Neural cell (in vitro differentiated cells): ENCODE measurements around the gene NOTCH3. TPM values are rescaled to one million over a fixed set of nuclear protein-coding genes. Genes with fewer than 3 reads are reported as not detected.

Source experiments
- H2AFZ ChIP-seq: fragments of 200-600, 300-800 bp; sonication (generic), shearing (Covaris generic); 2 replicates; pipeline ENCODE4 v1.6.0; 2014; ENCODE audit warnings: low read depth, mild to moderate bottlenecking, antibody characterized with exemption, low read length, moderate library complexity
- H3F3A ChIP-seq: fragments of 200-600 bp; shearing (Covaris generic); 2 replicates; pipeline ENCODE4 v1.6.1; 2016; ENCODE audit warnings: mild to moderate bottlenecking, moderate library complexity, mixed read lengths, antibody characterized with exemption, low read length; ENCODE audit not compliant: insufficient read depth, poor library complexity, severe bottlenecking
- H3K27ac ChIP-seq: fragments of 200-600, 300-800 bp; sonication (generic), shearing (Covaris generic); 2 replicates; pipeline ENCODE4 v1.5.1; 2014; ENCODE audit warnings: mild to moderate bottlenecking, low read length, moderate library complexity
- H3K27me3 ChIP-seq: fragments of 300-800, 200-600 bp; sonication (generic), shearing (Covaris generic); 2 replicates; pipeline ENCODE4 v1.6.0; 2014; ENCODE audit warnings: mild to moderate bottlenecking, low read depth, low read length, moderate library complexity; ENCODE audit not compliant: insufficient read depth
- H3K36me3 ChIP-seq: fragments of 300-800, 200-600 bp; sonication (generic), shearing (Covaris generic); 2 replicates; pipeline ENCODE4 v1.5.1; 2014; ENCODE audit warnings: mild to moderate bottlenecking, antibody characterized with exemption, low read length, moderate library complexity; ENCODE audit not compliant: insufficient read depth
- H3K4me2 ChIP-seq: fragments of 300-800, 200-600 bp; sonication (generic), shearing (Covaris generic); 2 replicates; pipeline ENCODE4 v1.6.0; 2014; ENCODE audit warnings: mild to moderate bottlenecking, low read length
- H3K4me3 ChIP-seq: fragments of 300-800, 200-600 bp; sonication (generic), shearing (Covaris generic); 2 replicates; pipeline ENCODE4 v1.5.1; 2014; ENCODE audit warnings: mild to moderate bottlenecking, low read length, moderate library complexity
- H3K79me2 ChIP-seq: fragments of 200-600 bp; shearing (Covaris generic); replicated peaks from 2 replicates; pipeline ENCODE4 v1.6.0; 2014; ENCODE audit warnings: mild to moderate bottlenecking, low read length, moderate library complexity; ENCODE audit not compliant: insufficient read depth
- H3K9ac ChIP-seq: fragments of 300-800, 200-600 bp; sonication (generic), shearing (Covaris generic); 2 replicates; pipeline ENCODE4 v1.6.1; 2016; ENCODE audit warnings: mild to moderate bottlenecking, low read length, mixed read lengths
- H3K9me2 ChIP-seq: fragments of 200-600 bp; shearing (Covaris generic); 2 replicates; pipeline ENCODE4 v1.6.1; 2016; ENCODE audit warnings: mild to moderate bottlenecking, low read length, mixed read lengths; ENCODE audit not compliant: insufficient read depth
- H3K9me3 ChIP-seq: fragments of 200-600, 300-800 bp; sonication (generic), shearing (Covaris generic); 2 replicates; pipeline ENCODE4 v1.6.1; 2016; ENCODE audit warnings: mild to moderate bottlenecking, mixed run types, low read length, moderate library complexity, mixed read lengths
- H4K20me1 ChIP-seq: fragments of 200-600 bp; shearing (Covaris generic); 2 replicates; pipeline ENCODE4 v1.6.1; 2016; ENCODE audit warnings: mild to moderate bottlenecking, mixed run types; ENCODE audit not compliant: insufficient read depth
- EP300 ChIP-seq: fragments of 450-650 bp; conservative IDR thresholded peaks from 2 replicates; pipeline ENCODE4 v1.6.1; 2014; ENCODE audit warnings: antibody characterized with exemption, mild to moderate bottlenecking, moderate library complexity; ENCODE audit not compliant: poor library complexity, severe bottlenecking
- EZH2 ChIP-seq: fragments of 200-600, 300-800 bp; shearing (Covaris generic), sonication (generic); IDR thresholded peaks from 2 replicates; pipeline ENCODE4 v1.6.1; 2014; ENCODE audit warnings: antibody characterized with exemption, low read length, borderline replicate concordance, mild to moderate bottlenecking; ENCODE audit not compliant: insufficient read depth, poor library complexity, severe bottlenecking
- MXI1 ChIP-seq: fragments of 450-650 bp; conservative IDR thresholded peaks from 2 replicates; pipeline ENCODE4 v1.6.1; 2014; ENCODE audit warnings: antibody characterized with exemption, mild to moderate bottlenecking; ENCODE audit not compliant: poor library complexity, severe bottlenecking
- POLR2AphosphoS5 ChIP-seq: IDR thresholded peaks from 2 replicates; pipeline ENCODE4 v1.6.1; 2012
- RAD21 ChIP-seq: fragments of 450-650 bp; conservative IDR thresholded peaks from 2 replicates; pipeline ENCODE4 v1.6.1; 2014; ENCODE audit warnings: antibody characterized with exemption, mild to moderate bottlenecking, moderate library complexity
- SMC3 ChIP-seq: fragments of 450-650 bp; conservative IDR thresholded peaks from 2 replicates; pipeline ENCODE4 v1.6.1; 2014; ENCODE audit warnings: antibody characterized with exemption, mild to moderate bottlenecking, moderate library complexity; ENCODE audit not compliant: poor library complexity
- TAF1 ChIP-seq: IDR thresholded peaks from 2 replicates; pipeline ENCODE4 v1.6.1; 2012; ENCODE audit warnings: low read depth
- polyA plus RNA-seq: library from polyadenylated mRNA; depleted of rRNA; stranded (reverse); fragments of >200 nt; gene quantifications from 2 replicates; pipeline ENCODE4 v1.2.3, GENCODE V29; 2014
- TF ChIP-seq, protein P1 (sequence below): IDR thresholded peaks from 2 replicates; pipeline ENCODE4 v1.6.1; 2012; ENCODE audit warnings: borderline replicate concordance
- TF ChIP-seq, protein P2 (sequence below): fragments of 450-650 bp; IDR thresholded peaks from 2 replicates; pipeline ENCODE4 v1.5.1; 2014; ENCODE audit warnings: antibody characterized with exemption, mild to moderate bottlenecking, moderate library complexity; ENCODE audit not compliant: poor library complexity, severe bottlenecking

NOTCH3 gene
- polyA plus RNA-seq, 1 donor from 2014 or later: 0.21 TPM

DNA sequence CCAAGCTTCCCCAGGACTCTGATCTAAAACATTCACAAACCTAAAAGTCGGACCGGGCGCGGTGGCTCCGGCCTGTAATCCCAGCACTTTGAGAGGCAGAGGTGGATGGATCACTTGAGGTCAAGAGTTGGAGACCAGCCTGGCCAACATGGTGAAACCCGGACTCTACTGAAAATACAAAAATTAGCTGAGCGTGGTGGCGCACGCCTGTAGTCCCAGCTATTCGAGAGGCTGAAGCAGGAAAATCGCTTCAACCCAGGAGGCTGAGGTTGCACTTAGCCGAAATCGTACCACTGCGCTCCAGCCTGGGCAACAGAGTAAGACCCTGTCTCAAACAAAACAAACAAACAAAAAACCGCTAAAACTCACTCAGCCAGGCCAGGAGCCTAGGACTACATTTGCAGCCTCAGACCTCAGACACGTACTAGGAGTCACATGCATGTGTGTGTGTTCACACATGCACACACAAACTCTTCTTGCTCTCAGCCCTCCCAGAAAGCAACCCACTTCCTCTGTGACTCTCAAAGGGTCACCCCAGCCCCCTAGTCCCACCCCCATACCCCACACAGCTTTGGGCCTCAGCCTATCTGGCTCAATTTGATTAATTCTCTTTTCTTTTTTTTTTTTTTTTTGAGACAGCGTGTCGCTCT, 704 bp upstream of the NOTCH3 start:
- no peaks in the 10 kb centered on the region for H3K27me3 ChIP-seq
- H3K27ac ChIP-seq: no peak overlapping the region
- H3K9ac ChIP-seq: no peak overlapping the region
- H3K79me2 ChIP-seq: peaks cover 4% of the 10 kb centered on the region
- H3F3A ChIP-seq: no peaks in the 10 kb centered on the region
- H2AFZ ChIP-seq: no peak overlapping the region
- H3K4me2 ChIP-seq: no peak overlapping the region
- no peak for TF ChIP-seq SMC3
- no peak for TF ChIP-seq MXI1
- no peak for TF ChIP-seq TAF1
- TF ChIP-seq POLR2AphosphoS5: no peak
- TF ChIP-seq, protein P1, sequence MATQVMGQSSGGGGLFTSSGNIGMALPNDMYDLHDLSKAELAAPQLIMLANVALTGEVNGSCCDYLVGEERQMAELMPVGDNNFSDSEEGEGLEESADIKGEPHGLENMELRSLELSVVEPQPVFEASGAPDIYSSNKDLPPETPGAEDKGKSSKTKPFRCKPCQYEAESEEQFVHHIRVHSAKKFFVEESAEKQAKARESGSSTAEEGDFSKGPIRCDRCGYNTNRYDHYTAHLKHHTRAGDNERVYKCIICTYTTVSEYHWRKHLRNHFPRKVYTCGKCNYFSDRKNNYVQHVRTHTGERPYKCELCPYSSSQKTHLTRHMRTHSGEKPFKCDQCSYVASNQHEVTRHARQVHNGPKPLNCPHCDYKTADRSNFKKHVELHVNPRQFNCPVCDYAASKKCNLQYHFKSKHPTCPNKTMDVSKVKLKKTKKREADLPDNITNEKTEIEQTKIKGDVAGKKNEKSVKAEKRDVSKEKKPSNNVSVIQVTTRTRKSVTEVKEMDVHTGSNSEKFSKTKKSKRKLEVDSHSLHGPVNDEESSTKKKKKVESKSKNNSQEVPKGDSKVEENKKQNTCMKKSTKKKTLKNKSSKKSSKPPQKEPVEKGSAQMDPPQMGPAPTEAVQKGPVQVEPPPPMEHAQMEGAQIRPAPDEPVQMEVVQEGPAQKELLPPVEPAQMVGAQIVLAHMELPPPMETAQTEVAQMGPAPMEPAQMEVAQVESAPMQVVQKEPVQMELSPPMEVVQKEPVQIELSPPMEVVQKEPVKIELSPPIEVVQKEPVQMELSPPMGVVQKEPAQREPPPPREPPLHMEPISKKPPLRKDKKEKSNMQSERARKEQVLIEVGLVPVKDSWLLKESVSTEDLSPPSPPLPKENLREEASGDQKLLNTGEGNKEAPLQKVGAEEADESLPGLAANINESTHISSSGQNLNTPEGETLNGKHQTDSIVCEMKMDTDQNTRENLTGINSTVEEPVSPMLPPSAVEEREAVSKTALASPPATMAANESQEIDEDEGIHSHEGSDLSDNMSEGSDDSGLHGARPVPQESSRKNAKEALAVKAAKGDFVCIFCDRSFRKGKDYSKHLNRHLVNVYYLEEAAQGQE: no peak
- TF ChIP-seq, protein P2, sequence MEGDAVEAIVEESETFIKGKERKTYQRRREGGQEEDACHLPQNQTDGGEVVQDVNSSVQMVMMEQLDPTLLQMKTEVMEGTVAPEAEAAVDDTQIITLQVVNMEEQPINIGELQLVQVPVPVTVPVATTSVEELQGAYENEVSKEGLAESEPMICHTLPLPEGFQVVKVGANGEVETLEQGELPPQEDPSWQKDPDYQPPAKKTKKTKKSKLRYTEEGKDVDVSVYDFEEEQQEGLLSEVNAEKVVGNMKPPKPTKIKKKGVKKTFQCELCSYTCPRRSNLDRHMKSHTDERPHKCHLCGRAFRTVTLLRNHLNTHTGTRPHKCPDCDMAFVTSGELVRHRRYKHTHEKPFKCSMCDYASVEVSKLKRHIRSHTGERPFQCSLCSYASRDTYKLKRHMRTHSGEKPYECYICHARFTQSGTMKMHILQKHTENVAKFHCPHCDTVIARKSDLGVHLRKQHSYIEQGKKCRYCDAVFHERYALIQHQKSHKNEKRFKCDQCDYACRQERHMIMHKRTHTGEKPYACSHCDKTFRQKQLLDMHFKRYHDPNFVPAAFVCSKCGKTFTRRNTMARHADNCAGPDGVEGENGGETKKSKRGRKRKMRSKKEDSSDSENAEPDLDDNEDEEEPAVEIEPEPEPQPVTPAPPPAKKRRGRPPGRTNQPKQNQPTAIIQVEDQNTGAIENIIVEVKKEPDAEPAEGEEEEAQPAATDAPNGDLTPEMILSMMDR: no peak
- TF ChIP-seq EP300: no peak
- no peak for TF ChIP-seq EZH2
- TF ChIP-seq RAD21: no peak
- H3K9me2 ChIP-seq: no peaks in the 10 kb centered on the region
- H3K4me3 ChIP-seq: no peak overlapping the region
- no peaks in the 10 kb centered on the region for H3K9me3 ChIP-seq
- H3K36me3 ChIP-seq: no peaks in the 10 kb centered on the region
- no peaks in the 10 kb centered on the region for H4K20me1 ChIP-seq

DNA sequence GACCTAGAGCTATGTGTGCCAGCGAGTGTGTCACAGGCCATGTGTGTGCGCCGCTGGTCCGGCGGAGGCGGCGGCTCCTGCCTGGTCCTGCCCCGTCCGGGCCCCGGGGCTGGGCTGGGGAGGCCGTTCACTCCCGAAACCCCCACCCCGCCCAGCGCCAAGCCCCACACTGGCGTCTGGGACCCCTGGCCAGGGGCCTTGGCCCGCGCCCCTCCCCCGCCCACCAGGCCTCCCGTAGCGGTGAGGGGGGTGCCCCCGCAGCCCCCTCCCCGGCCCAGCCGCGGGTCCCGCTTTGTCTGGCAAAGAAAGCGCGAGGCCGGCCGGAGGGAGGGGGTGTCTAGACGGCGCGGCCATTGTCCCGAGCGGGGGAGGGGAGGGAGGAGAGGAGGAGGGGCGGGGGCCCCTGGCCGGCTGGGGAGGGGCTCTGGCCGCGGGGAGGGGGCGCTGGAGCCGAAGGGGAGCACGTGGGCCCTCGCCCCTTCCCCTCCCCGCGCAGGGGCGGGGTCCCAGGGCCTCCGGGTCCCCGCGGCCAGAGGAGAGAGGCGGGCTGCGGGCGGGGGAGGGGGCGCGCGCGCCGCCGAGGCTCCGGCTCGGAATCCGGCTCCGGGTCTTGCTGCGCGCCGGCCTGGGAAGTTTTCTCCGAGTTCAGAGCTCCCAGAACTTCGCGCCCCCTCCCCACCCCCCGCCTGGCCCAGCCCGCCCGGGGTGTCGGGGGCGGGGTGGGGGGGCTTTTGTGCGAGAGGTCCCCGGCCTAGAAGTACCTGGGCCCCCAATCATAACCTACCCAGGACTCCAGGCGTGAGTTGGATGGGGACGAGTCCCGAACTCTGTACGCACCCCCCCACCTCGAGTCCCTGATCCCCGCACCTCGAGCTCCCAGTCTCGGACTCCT, 888 bp downstream of the NOTCH3 start:
- no peaks in the 10 kb centered on the region for H3F3A ChIP-seq
- H3K36me3 ChIP-seq: no peaks in the 10 kb centered on the region
- H3K27me3 ChIP-seq: no peaks in the 10 kb centered on the region
- H3K4me3 ChIP-seq: peak overlapping the region; percentile 59
- no peaks in the 10 kb centered on the region for H3K9me3 ChIP-seq
- TF ChIP-seq EZH2: no peak
- H4K20me1 ChIP-seq: no peaks in the 10 kb centered on the region
- H3K79me2 ChIP-seq: peaks cover 10% of the 10 kb centered on the region
- H3K9ac ChIP-seq: peak overlapping the region; percentile 49
- H3K4me2 ChIP-seq: no peak overlapping the region
- no peak overlapping the region for H3K27ac ChIP-seq
- no peak overlapping the region for H2AFZ ChIP-seq
- H3K9me2 ChIP-seq: no peaks in the 10 kb centered on the region
